HG02642 (cell line): Measurements from ENCODE around the gene RBM26.
A peak's percentile ranks its signal among the peaks of the same experiment; 100 is the strongest.
"Not testable (repeated sequence)": the region's sequence is repeated elsewhere in the genome, so short reads cannot be mapped to it uniquely, and the experiment has no call there.

Source experiments
- ATAC-seq: cut with Tn5 transposase; IDR thresholded peaks from one replicate; pipeline ENCODE4 v1.9.1; 2021; ENCODE audit warnings: mild to moderate bottlenecking; ENCODE audit not compliant: unreplicated experiment, poor library complexity

Gene RBM26

GRCh38 chr13:79392882-79393563, 13.0 kb downstream of the RBM26 start:
- peak; percentile 50 for ATAC-seq

DNA sequence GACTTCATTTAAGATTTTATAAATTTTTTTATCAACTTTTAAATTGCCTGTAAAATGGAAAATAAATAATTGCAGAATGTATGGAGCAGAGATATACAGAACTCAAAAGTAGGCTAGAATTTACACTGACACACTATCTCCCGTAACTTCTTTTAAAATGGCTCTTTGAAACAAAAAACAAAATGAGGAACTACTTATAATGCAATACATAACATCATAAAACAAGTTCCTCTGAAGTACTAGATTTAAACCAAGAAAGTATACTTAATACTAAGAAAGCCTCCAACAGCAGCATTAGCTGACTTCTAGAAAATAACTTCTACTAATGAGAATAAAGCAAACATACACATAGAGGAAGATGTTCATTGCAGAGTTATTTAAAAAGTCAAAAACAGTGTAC, 17.0 kb downstream of the RBM26 start:
- no peak for ATAC-seq

DNA sequence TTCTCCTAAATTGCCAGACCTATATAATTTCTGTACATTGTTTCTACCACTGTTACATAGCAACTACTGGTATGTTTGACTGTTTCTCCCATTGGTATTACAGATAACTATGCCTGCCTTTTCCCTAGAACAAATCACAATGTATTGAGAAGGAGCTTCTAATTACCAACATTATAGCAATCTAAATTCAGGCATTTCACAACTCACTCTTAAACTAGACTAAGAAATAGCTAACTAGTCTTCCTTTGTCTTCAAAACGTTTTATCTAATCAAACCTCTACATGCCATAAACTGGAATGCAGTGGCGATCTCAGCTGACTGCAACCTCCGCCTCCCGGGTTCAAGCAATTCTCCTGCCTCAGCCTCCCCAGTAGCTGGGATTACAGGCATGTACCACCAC, 18.2 kb downstream of the RBM26 start:
- ATAC-seq, result no peak

GRCh38 chr13:79386125-79386826, 19.8 kb downstream of the RBM26 start:
- ATAC-seq, result peak; percentile 4

DNA sequence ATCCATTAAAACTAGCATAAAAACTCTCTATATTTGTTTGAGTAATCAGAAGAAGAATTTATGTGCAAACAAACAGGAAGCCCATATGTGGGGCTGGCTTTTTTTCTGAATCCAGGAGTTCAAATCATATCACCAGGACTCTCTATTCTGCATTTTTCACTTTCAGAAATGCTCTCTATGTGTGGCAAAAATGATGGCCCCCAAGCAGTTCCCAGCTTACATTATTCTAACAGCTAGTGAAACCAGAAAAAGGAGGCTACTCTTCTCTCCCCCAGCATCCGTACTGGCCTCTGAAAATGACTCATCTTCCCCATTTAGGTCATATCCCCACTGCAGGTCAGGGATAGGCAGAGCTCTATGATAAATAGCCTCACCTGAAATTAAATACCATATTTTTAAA, 20.4 kb downstream of the RBM26 start:
- ATAC-seq, result peak; percentile 95

- no peak for ATAC-seq
Observed at GRCh38 chr13:79384022-79384610, 21.9 kb downstream of the RBM26 start.

DNA sequence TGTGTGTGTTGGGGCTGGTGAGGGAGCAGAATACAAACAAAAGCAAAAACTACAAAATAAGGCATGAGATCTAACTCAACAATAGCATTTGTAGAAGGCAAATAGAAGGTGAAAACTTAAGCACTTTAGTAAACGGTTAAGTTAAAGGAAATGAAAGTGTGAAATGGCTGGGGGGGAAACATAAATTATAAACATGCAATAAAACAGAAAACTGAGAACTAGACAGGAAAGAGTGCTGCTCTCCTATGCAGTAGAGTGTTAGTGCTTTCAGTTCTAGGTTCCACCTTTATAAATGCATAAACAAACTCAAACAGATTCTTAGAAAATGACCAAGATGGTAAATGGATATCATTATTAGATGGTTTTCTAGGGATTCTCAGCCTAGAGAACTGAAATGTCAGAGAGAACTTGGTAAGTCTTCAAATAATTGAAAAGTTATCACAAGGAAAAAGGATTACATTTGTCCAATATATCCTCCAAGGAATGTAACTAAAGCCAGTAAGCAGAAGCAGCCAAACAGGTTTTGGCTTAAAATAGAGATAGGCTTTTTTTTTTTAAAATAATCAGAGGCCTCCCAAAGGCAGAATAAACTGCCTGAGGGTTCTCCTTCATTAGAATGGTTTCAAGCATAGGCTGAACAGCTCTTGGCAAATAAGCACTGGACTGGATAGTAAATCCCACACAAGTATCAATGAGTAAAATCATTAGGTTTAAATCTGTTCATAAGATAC, 23.3 kb downstream of the RBM26 start:
- peak; percentile 45 for ATAC-seq

DNA sequence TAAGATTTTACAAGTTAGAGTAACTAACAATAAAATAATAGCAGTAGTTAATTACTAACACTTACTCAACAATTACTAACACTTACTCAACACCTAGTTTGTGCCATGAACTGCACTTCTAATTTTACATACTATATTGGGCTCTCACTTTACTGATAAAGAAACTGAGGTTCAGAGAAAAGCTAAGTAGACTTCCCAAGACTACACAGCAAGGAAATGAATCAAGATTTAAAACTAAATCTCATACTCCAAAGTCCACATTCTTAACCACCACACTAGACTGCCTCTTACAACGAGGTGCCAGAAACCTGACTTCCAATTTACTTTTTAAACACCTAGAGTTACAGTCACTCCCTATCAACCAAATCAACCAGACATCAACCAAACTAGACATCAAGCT, 25.1 kb downstream of the RBM26 start:
- ATAC-seq, result no peak

- ATAC-seq, result no peak
Observed at GRCh38 chr13:79379274-79379673, 26.8 kb downstream of the RBM26 start.

GRCh38 chr13:79376843-79377242, 29.2 kb downstream of the RBM26 start:
- ATAC-seq, result no peak

- ATAC-seq, result no peak
Observed at GRCh38 chr13:79374578-79374977, 31.5 kb downstream of the RBM26 start.

DNA sequence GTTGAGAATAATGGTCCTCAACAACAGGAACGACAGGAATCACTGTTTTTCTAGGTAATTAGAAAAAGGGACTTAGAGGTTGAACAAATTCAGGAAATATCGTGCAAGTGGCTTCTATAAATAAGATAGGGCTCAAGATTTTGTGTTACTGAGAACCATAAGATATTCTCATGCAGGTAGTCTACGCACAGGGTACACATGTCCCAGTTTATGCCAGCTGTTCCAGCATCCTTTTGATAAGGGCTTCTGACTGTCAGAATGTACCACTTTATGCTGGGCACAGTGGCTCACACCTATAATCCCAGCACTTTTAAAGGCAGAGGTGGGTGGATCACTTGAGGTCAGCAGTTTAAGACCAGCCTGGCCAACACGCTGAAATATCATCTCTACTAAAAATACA, 32.1 kb downstream of the RBM26 start:
- no peak for ATAC-seq

DNA sequence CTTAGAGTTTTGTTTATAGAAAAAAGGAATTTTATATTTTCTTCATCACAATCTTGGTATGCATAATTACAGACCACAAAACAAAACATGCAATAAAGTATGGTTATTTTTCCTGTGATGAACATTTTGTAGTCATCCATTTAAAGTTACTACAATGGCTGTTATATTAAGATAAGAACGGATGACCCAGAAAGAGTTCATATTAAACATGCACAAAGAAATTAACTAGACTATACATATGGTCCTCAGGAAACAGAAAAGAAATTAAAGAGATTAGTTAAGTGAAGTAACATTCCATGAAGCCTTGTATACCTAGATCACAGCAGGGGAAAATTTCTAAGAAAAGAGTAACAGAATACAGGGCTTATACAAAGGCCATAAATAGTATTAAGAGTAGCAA, 36.8 kb downstream of the RBM26 start:
- no peak for ATAC-seq

GRCh38 chr13:79365981-79366380, 40.1 kb downstream of the RBM26 start:
- ATAC-seq, result no peak

- ATAC-seq, result no peak
Observed at GRCh38 chr13:79361299-79361698, 44.8 kb downstream of the RBM26 start.

- peak; percentile 73 for ATAC-seq
Observed at GRCh38 chr13:79360095-79360494, 46.0 kb downstream of the RBM26 start.

DNA sequence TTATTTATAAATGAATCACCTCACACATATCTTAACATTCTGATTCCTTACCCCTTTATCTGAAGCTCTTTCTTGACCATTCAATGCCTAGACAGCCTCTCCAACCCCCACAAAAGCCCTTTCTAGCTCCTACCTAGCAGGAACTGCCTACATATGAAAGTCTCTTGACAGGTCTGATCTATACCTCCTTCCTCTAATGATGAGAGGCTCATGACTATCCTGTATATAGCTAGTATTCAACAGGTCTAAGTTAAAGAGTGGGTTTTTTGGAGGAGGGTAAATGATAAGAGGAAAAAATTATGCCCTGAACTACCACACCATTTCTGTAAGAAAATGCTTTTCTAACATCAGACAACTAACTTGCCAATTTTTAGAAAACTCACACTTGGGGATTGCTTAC, 47.0 kb downstream of the RBM26 start:
- no peak for ATAC-seq

- ATAC-seq, result no peak
Observed at GRCh38 chr13:79354285-79354684, 51.8 kb downstream of the RBM26 start.

DNA sequence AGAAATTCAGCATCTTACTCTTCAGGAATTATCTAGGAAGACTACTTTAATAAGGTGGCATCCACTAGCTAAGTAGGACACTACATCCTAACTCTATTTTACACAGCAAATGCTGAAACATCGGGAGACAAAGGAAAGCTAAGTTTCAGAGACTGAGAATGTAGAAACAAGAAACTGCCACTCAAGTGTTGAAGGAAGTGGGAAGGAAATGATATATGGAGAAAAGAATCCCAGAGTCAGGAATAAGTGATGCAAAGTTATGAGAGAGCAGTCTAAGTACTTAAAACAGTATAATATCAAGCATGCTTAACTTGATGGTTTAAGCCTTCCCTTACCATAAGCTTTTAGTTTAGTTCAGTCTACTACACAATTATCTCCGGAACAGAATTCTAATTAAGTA, 52.4 kb downstream of the RBM26 start:
- no peak for ATAC-seq

GRCh38 chr13:79352107-79352506, 53.9 kb downstream of the RBM26 start:
- no peak for ATAC-seq

- ATAC-seq, result not testable (repeated sequence)
Observed at GRCh38 chr13:79349608-79350007, 56.4 kb downstream of the RBM26 start.
